Neural progenitor cell (in vitro differentiated cells): Measurements from ENCODE around the gene C13orf42.

Experiments
- CTCF ChIP-seq: fragments of 200-600 bp; sonication (generic); IDR thresholded peaks from 2 replicates; pipeline ENCODE4 v1.5.1; 2017; ENCODE audit warnings: antibody characterized with exemption, mild to moderate bottlenecking
- EZH2 ChIP-seq: fragments of 200-600 bp; sonication (generic); IDR thresholded peaks from 2 replicates; pipeline ENCODE4 v1.6.1; 2017; ENCODE audit warnings: antibody characterized with exemption, mild to moderate bottlenecking, moderate library complexity
- EZH2phosphoT487 ChIP-seq: fragments of 200-600 bp; sonication (generic); IDR thresholded peaks from 2 replicates; pipeline ENCODE4 v1.6.1; 2017; ENCODE audit warnings: antibody characterized with exemption

DNA sequence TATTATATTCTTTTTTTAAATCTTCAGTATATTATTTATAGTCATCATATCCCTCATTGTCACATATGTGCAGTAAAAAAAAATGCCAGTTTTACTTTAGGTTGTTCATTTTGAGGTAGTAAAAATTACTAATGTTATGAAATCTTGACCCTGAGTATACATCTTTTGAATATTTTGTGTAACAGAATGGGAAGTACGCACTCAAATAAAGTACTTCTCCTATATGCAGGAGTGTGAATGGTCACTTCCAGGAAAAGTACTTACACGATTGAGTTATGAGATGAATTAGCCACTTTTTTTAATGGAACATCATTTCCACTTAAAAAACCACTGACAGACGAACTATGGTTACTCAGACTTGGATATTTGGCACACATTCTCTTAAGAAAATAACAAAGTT is 58.5 kb downstream of the C13orf42 start:
- TF ChIP-seq CTCF (no peak), EZH2phosphoT487 (no peak), EZH2 (no peak)
